H1 (cell line): ENCODE measurements around the gene RBM20. TPM values are rescaled to one million over a fixed set of nuclear protein-coding genes. Genes with fewer than 3 reads are reported as not detected.

ENCODE experiments used
- CTCF ChIA-PET: fragments of 300-600 bp; sonication (Branson Sonifier 250); formaldehyde crosslinking; loops from one replicate; lab custom pipeline; 2021; ENCODE audit not compliant: partially characterized antibody; lab: Charles Lee
- POLR2A ChIA-PET: fragments of 300-600 bp; sonication (Branson Sonifier 250); formaldehyde crosslinking; loops from one replicate; lab custom pipeline; 2021; ENCODE audit warnings: inconsistent platforms; ENCODE audit not compliant: partially characterized antibody; lab: Charles Lee
- DNase-seq, 2 experiments: peaks; one replicate each; pipeline versions ENCODE4 v3.0.0 to v3.0.0-alpha.2; 2010 to 2022; ENCODE audit warnings: low spot score in 2 of 2, low read depth in 1 of 2, mixed read lengths in 1 of 2
- FAIRE-seq: peaks from 2 replicates; lab custom pipeline; 2011; peaks lifted over from hg19 to GRCh38; lab: Jason Lieb, UNC
- H2AFZ ChIP-seq: 2 replicates; pipeline ENCODE4 v1.8.1; 2012; ENCODE audit warnings: low read length, inconsistent platforms
- H2AK5ac ChIP-seq: 2 replicates; pipeline ENCODE4 v1.6.1; 2013; ENCODE audit warnings: low read depth, low read length
- H2BK120ac ChIP-seq: replicated peaks from 2 replicates; pipeline ENCODE3; 2013; ENCODE audit warnings: low read depth, low read length, inconsistent platforms
- H2BK12ac ChIP-seq: 2 replicates; pipeline ENCODE4 v1.6.1; 2013; ENCODE audit warnings: low read depth, low read length
- H2BK15ac ChIP-seq: 2 replicates; pipeline ENCODE4 v1.6.1; 2013; ENCODE audit warnings: low read length
- H2BK20ac ChIP-seq: 2 replicates; pipeline ENCODE4 v1.6.1; 2013; ENCODE audit warnings: low read length
- H2BK5ac ChIP-seq: 2 replicates; pipeline ENCODE4 v1.6.1; 2013; ENCODE audit warnings: low read depth, low read length
- H3K14ac ChIP-seq: 2 replicates; pipeline ENCODE4 v1.6.1; 2013; ENCODE audit warnings: inconsistent platforms; ENCODE audit not compliant: insufficient read length
- H3K18ac ChIP-seq: 2 replicates; pipeline ENCODE4 v1.6.1; 2013; ENCODE audit warnings: low read length; ENCODE audit errors: extremely low read depth
- H3K23ac ChIP-seq: 2 replicates; pipeline ENCODE4 v1.6.1; 2013; ENCODE audit warnings: inconsistent platforms; ENCODE audit not compliant: insufficient read length
- H3K23me2 ChIP-seq: 2 replicates; pipeline ENCODE4 v1.6.1; 2013; ENCODE audit warnings: low read depth, low read length
- H3K27ac ChIP-seq: 2 replicates; pipeline ENCODE4 v1.6.1; 2011; ENCODE audit warnings: low read depth, low read length, inconsistent platforms
- H3K27me3 ChIP-seq, 4 experiments: replicated peaks in 1 of 4; 1 replicate in 1 of 4; 2 replicates in 3 of 4; pipeline versions ENCODE4 v1.6.1 to v1.8.1; 2011 to 2013; ENCODE audit warnings: low read length in 3 of 4, mild to moderate bottlenecking in 3 of 4, inconsistent platforms in 2 of 4, mixed read lengths in 2 of 4, moderate library complexity in 1 of 4; ENCODE audit not compliant: control insufficient read depth in 3 of 4, insufficient read depth in 3 of 4; ENCODE audit errors: extremely low read depth in 1 of 4
- H3K36me3 ChIP-seq, 4 experiments: 2 replicates each; pipeline versions ENCODE4 v1.6.1 to v1.8.1; 2011 to 2013; ENCODE audit warnings: mild to moderate bottlenecking in 4 of 4, low read length in 3 of 4, moderate library complexity in 2 of 4, control low read depth in 1 of 4, inconsistent platforms in 1 of 4; ENCODE audit not compliant: insufficient read depth in 4 of 4, control insufficient read depth in 2 of 4
- H3K4ac ChIP-seq: replicated peaks from 2 replicates; pipeline ENCODE3; 2013; ENCODE audit warnings: low read length, low read depth, mixed read lengths, inconsistent platforms; ENCODE audit not compliant: insufficient read length
- H3K4me1 ChIP-seq, 4 experiments: replicated peaks in 1 of 4; 1 replicate in 1 of 4; 2 replicates in 3 of 4; pipeline versions ENCODE4 v1.6.1 to v1.8.1; 2011 to 2013; ENCODE audit warnings: low read length in 3 of 4, inconsistent platforms in 2 of 4, mixed read lengths in 1 of 4; ENCODE audit not compliant: insufficient read depth in 4 of 4, control insufficient read depth in 3 of 4
- H3K4me2 ChIP-seq, 2 experiments: 2 replicates each; pipeline versions ENCODE4 v1.6.1 to v1.8.1; 2011 to 2013; ENCODE audit warnings: low read depth in 2 of 2, low read length in 2 of 2, control low read depth in 1 of 2, inconsistent platforms in 1 of 2, mild to moderate bottlenecking in 1 of 2; ENCODE audit not compliant: insufficient read depth in 1 of 2
- H3K4me3 ChIP-seq, 4 experiments: fragments of 200-600, 300-600 bp in 1 of 4; sonication (generic), shearing (Covaris generic), sonication (Bioruptor Twin) in 1 of 4; 2 replicates each; pipeline versions ENCODE4 v1.5.1 to v1.8.1; 2011 to 2016; ENCODE audit warnings: low read length in 4 of 4, low read depth in 3 of 4, control low read depth in 2 of 4, inconsistent platforms in 2 of 4, mild to moderate bottlenecking in 2 of 4, mixed read lengths in 1 of 4, moderate library complexity in 1 of 4; ENCODE audit not compliant: insufficient read depth in 2 of 4; ENCODE audit errors: extremely low read depth in 1 of 4
- H3K56ac ChIP-seq: replicated peaks from 2 replicates; pipeline ENCODE3; 2013; ENCODE audit warnings: low read depth, mild to moderate bottlenecking, mixed read lengths, low read length, inconsistent platforms; ENCODE audit not compliant: insufficient read length
- H3K79me1 ChIP-seq: 2 replicates; pipeline ENCODE4 v1.6.1; 2013; ENCODE audit warnings: low read depth, low read length, control low read depth
- H3K79me2 ChIP-seq, 2 experiments: 2 replicates each; pipeline versions ENCODE4 v1.6.1 to v1.8.1; 2012 to 2013; ENCODE audit warnings: low read length in 2 of 2, mild to moderate bottlenecking in 2 of 2, inconsistent platforms in 1 of 2; ENCODE audit not compliant: insufficient read depth in 2 of 2, control insufficient read depth in 1 of 2
- H3K9ac ChIP-seq, 4 experiments: replicated peaks in 1 of 4; 1 replicate in 1 of 4; 2 replicates in 3 of 4; pipeline versions ENCODE4 v1.6.1 to v1.8.1; 2011 to 2013; ENCODE audit warnings: low read depth in 3 of 4, low read length in 3 of 4, control low read depth in 2 of 4, mild to moderate bottlenecking in 2 of 4, moderate library complexity in 2 of 4, inconsistent platforms in 1 of 4; ENCODE audit errors: extremely low read depth in 1 of 4
- H3K9me3 ChIP-seq, 2 experiments: 2 replicates each; pipeline versions ENCODE4 v1.6.1 to v1.8.1; 2012 to 2013; ENCODE audit warnings: mild to moderate bottlenecking in 2 of 2, moderate library complexity in 2 of 2, control low read depth in 1 of 2, inconsistent platforms in 1 of 2, low read depth in 1 of 2, low read length in 1 of 2, mixed read lengths in 1 of 2; ENCODE audit not compliant: insufficient read depth in 2 of 2
- H4K20me1 ChIP-seq, 2 experiments: replicated peaks in 1 of 2; 2 replicates each; pipeline versions ENCODE3 to v1.8.1; 2011 to 2013; ENCODE audit warnings: inconsistent platforms in 2 of 2, low read length in 2 of 2, mild to moderate bottlenecking in 1 of 2; ENCODE audit not compliant: insufficient read depth in 2 of 2, control insufficient read depth in 1 of 2
- H4K5ac ChIP-seq: 2 replicates; pipeline ENCODE4 v1.6.1; 2013; ENCODE audit warnings: low read length, low read depth, mixed read lengths, inconsistent platforms; ENCODE audit not compliant: insufficient read length
- H4K8ac ChIP-seq: 2 replicates; pipeline ENCODE4 v1.8.0; 2013; ENCODE audit warnings: mild to moderate bottlenecking, moderate library complexity, low read length, inconsistent platforms; ENCODE audit not compliant: insufficient read depth; ENCODE audit errors: extremely low read depth
- H4K91ac ChIP-seq: replicated peaks from 2 replicates; pipeline ENCODE3; 2013; ENCODE audit warnings: low read length, mixed read lengths, inconsistent platforms; ENCODE audit not compliant: insufficient read length
- ATF3 ChIP-seq: IDR thresholded peaks from 2 replicates; pipeline ENCODE4 v1.6.1; 2011; ENCODE audit warnings: low read depth, mild to moderate bottlenecking, low read length; ENCODE audit not compliant: insufficient read depth
- SUZ12 ChIP-seq: fragments of 200-600 bp; sonication (generic); IDR thresholded peaks from 2 replicates; pipeline ENCODE4 v1.6.1; 2012; ENCODE audit warnings: mild to moderate bottlenecking, inconsistent platforms, low read length, moderate library complexity, mixed read lengths
- WGBS, 2 experiments: shearing (Covaris generic) in 1 of 2; methylation state at CpG; one replicate each; pipeline versions ENCODE4 v1.1.6 to v1.1.7; 2013 to 2015; ENCODE audit warnings: low lambda C conversion rate in 2 of 2, mixed read lengths in 2 of 2, inconsistent platforms in 1 of 2, low coverage in 1 of 2, missing lambda C conversion rate in 1 of 2; ENCODE audit not compliant: insufficient replicate concordance in 2 of 2, insufficient coverage in 1 of 2, insufficient read length in 1 of 2; ENCODE audit errors: extremely low coverage in 1 of 2, missing lambda C conversion rate in 1 of 2; 5-methylcytosine and 5-hydroxymethylcytosine counted together
- polyA plus RNA-seq, 7 experiments: library from polyadenylated mRNA; depleted of rRNA in 3 of 7; stranded (reverse) in 5 of 7; unstranded in 2 of 7; fragments of >200 nt in 5 of 7; fragments of 200-250 nt in 2 of 7; gene quantifications; 1 replicate in 5 of 7; 2 replicates in 1 of 7; 4 replicates in 1 of 7; pipeline versions ENCODE4 v1.2.1 to v1.2.3, GENCODE V29; 2011 to 2013; ENCODE audit warnings: missing spikeins in 2 of 7, mixed read lengths in 2 of 7
- total RNA-seq: library from RNA; stranded (reverse); fragmentation: NEBNext Ultra II Directional; extraction: Animal tissue kit (Norgen Biotek cat#: 25700); gene quantifications from 2 replicates; pipeline ENCODE4 v1.2.1, GENCODE V29; 2021

Gene RBM20
- total and polyA plus RNA-seq, 2 of the 8 experiments (the other 6 are each of a cell fraction or from before 2014, with no cell fraction given) = 0.05 to 0.63 TPM

- H3K79me1 ChIP-seq = no peaks in the 10 kb centered on the region
- DNase-seq (no peak), FAIRE-seq (no peak)
- no peak overlapping the region for H3K18ac ChIP-seq
- no peak overlapping the region for H3K4me3 ChIP-seq
- CTCF ChIA-PET = interaction anchor here (0.7 to 1.6 kb wide), 7 partner anchors 12 to 82 kb away, joined by 3 to 5 read pairs (median 3); no protein-coding TSS in a partner anchor
- H3K27ac ChIP-seq = no peak overlapping the region
- H3K27me3 ChIP-seq = no peaks in the 10 kb centered on the region
- no peaks in the 10 kb centered on the region for H3K79me2 ChIP-seq
- no peaks in the 10 kb centered on the region for H3K23me2 ChIP-seq
- H3K56ac ChIP-seq = no peak overlapping the region
- H3K36me3 ChIP-seq = no peaks in the 10 kb centered on the region
- H2BK20ac ChIP-seq = no peak overlapping the region
- H3K4ac ChIP-seq = no peak overlapping the region
- no peaks in the 10 kb centered on the region for H3K9me3 ChIP-seq
- H3K4me2 ChIP-seq = no peak overlapping the region
- H3K4me1 ChIP-seq = no peaks in the 10 kb centered on the region; a peak in 4 of 7 replicates
- no peak overlapping the region for H2BK12ac ChIP-seq
- no peak overlapping the region for H2AK5ac ChIP-seq
- H4K91ac ChIP-seq = no peak overlapping the region
- H2BK120ac ChIP-seq = no peak overlapping the region
- H4K5ac ChIP-seq = no peak overlapping the region
- no peaks in the 10 kb centered on the region for H4K20me1 ChIP-seq
- H3K23ac ChIP-seq = no peak overlapping the region
- H3K14ac ChIP-seq = no peak overlapping the region
- POLR2A ChIA-PET = no interaction called here
- H2AFZ ChIP-seq = peak overlapping the region; percentile 27; the same call in 1 of the 2 replicates
- H2BK5ac ChIP-seq = no peak overlapping the region
- WGBS, 2 experiments = 85% methylated on average over 10 of the region's 10 CpGs; no CpG with 5 or more reads in 1 of the 2 experiments
- H2BK15ac ChIP-seq = no peak overlapping the region
- no peak overlapping the region for H4K8ac ChIP-seq
- H3K9ac ChIP-seq = no peak overlapping the region
- TF ChIP-seq ATF3 (no peak), SUZ12 (no peak)
Measured at GRCh38 chr10:110700947-110701616, 56.9 kb downstream of the RBM20 start.
